ENCODE measurements around the gene FBXO10.
A peak's percentile ranks its signal among the peaks of the same experiment; 100 is the strongest.
"Not testable (repeated sequence)": the region's sequence is repeated elsewhere in the genome, so short reads cannot be mapped to it uniquely, and the experiment has no call there.

The FBXO10 gene

GRCh38 chr9:37575921-37576721, at the start of gene FBXO10:
Gene FBXO10, minus strand, starts transcription at chr9:37576380. Its CDS starts 34,612 bp downstream, at chr9:37541768.
- peak; percentile 18 for DNase-seq

GRCh38 chr9:37625758-37626147, 49.6 kb upstream of the FBXO10 start:
- DNase-seq = no peak

- no peak for DNase-seq
Observed at GRCh38 chr9:37625036-37625757, 49.0 kb upstream of the FBXO10 start.

GRCh38 chr9:37624073-37624472, 47.9 kb upstream of the FBXO10 start:
- DNase-seq = no peak

- DNase-seq = no peak
Observed at GRCh38 chr9:37623267-37623666, 47.1 kb upstream of the FBXO10 start.

GRCh38 chr9:37622462-37622861, 46.3 kb upstream of the FBXO10 start:
- DNase-seq = no peak

GRCh38 chr9:37621273-37622121, 45.3 kb upstream of the FBXO10 start:
- DNase-seq = no peak

- DNase-seq = no peak
Observed at GRCh38 chr9:37620396-37620795, 44.2 kb upstream of the FBXO10 start.

- no peak for DNase-seq
Observed at GRCh38 chr9:37619806-37620205, 43.6 kb upstream of the FBXO10 start.

GRCh38 chr9:37618817-37619216, 42.6 kb upstream of the FBXO10 start:
- no peak for DNase-seq

GRCh38 chr9:37617832-37618231, 41.7 kb upstream of the FBXO10 start:
- no peak for DNase-seq

GRCh38 chr9:37617161-37617560, 41.0 kb upstream of the FBXO10 start:
- no peak for DNase-seq

GRCh38 chr9:37611961-37612360, 35.8 kb upstream of the FBXO10 start:
- DNase-seq = no peak

GRCh38 chr9:37611014-37611413, 34.8 kb upstream of the FBXO10 start:
- DNase-seq = no peak

- DNase-seq = no peak
Observed at GRCh38 chr9:37609735-37610397, 33.7 kb upstream of the FBXO10 start.

GRCh38 chr9:37608250-37608649, 32.1 kb upstream of the FBXO10 start:
- no peak for DNase-seq

GRCh38 chr9:37604296-37604695, 28.1 kb upstream of the FBXO10 start:
- DNase-seq = no peak

GRCh38 chr9:37602817-37603216, 26.6 kb upstream of the FBXO10 start:
- no peak for DNase-seq

- DNase-seq = not testable (repeated sequence)
Observed at GRCh38 chr9:37602061-37602460, 25.9 kb upstream of the FBXO10 start.

- DNase-seq = no peak
Observed at GRCh38 chr9:37596504-37596903, 20.3 kb upstream of the FBXO10 start.

- no peak for DNase-seq
Observed at GRCh38 chr9:37593883-37594448, 17.8 kb upstream of the FBXO10 start.
